ENCODE data around the gene EP300. TPM values are rescaled to one million over a fixed set of nuclear protein-coding genes. Genes with fewer than 3 reads are reported as not detected.
A peak's percentile ranks its signal among the peaks of the same experiment; 100 is the strongest.

EP300 gene
- polyA plus RNA-seq, 4 donors: 6.9 to 54.7 (median 12.3) TPM

DNA sequence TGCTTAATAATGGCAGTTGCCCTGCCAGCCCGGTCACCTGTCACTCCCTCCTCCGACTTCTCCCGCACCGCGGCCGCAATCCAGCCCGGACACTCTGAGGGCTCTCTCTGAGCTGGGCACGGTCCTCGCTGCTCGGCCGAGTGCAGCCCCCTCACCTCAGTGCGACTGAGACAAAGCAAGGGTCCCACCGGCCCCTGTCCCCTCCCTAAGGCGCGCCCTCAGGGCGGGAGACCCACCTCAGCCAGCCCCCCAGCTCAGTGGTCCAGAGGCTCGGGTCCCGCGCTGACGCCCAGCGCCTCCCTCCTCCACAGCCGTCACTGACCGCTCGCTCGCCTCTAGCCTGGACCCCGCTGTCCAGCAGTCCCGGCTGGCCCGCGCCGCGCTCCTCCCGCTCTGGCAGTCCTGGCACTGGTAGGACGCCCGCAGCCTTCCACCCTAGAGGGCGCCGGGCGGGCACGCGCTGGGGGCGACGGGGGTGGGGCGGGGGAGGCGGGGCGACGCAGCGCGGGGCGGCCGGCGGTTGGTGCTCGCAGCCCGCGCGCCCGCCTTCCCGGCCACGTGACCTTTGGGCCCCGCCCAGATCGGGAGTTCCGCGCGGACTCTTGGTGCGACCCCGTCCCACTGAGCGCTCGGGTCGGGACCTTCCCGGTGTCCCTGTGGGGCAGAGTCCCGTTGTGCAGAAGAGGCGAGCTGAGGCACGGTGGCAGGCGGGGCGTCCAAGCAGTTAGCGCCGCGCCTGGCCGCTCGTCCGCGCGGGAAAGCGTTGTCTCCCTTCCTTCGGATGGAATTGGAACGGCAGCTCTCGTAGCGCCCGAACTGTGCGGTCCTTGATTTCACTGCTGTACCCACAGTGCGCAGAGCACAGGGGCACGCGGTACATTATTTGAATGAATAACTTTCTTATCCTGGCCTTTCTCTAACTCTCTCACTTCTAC is 104.9 kb downstream of the EP300 start:
- H3K27ac ChIP-seq (ENCODE audit: low read depth in 1 of 3, low read length in 2 of 3): peak overlapping the region in 1 of 3 donors; percentile 39
- 0 to 1% (median 1%) methylated on average over 53 to 91 of the region's 91 CpGs for WGBS, 3 donors
- no peak for FAIRE-seq
- H3K4me1 ChIP-seq (ENCODE audit: control insufficient read depth in 3 of 3, insufficient read depth in 2 of 3, low read depth in 1 of 3, low read length in 2 of 3): peaks cover 0 to 15% (median 0%) of the 10 kb centered on the region in 3 donors
- H3K9me3 ChIP-seq (ENCODE audit: control insufficient read depth in 2 of 2, insufficient read depth in 1 of 2, low read depth in 1 of 2, low read length in 1 of 2): no peaks in the 10 kb centered on the region
- H3K4me3 ChIP-seq (ENCODE audit: low read depth in 1 of 3, low read length in 3 of 3): peak overlapping the region; percentile 53 to 72 (median 68)
- DNase-seq: peak; percentile 81 to 91
- peaks cover 0 to 9% (median 0%) of the 10 kb centered on the region in 3 donors for H3K27me3 ChIP-seq (ENCODE audit: control insufficient read depth in 3 of 3, insufficient read depth in 3 of 3, low read length in 3 of 3)
- H3K36me3 ChIP-seq (ENCODE audit: control insufficient read depth in 3 of 3, insufficient read depth in 2 of 3, low read depth in 1 of 3, low read length in 3 of 3): no peaks in the 10 kb centered on the region

- no peaks in the 10 kb centered on the region for H3K36me3 ChIP-seq (ENCODE audit: control insufficient read depth in 3 of 3, insufficient read depth in 2 of 3, low read depth in 1 of 3, low read length in 3 of 3)
- WGBS, 3 donors: 0 to 3% (median 2%) methylated on average over 9 of the region's 9 CpGs
- peak overlapping the region; percentile 53 to 72 (median 68) for H3K4me3 ChIP-seq (ENCODE audit: low read depth in 1 of 3, low read length in 3 of 3)
- H3K27ac ChIP-seq (ENCODE audit: low read depth in 1 of 3, low read length in 2 of 3): peak overlapping the region in 1 of 3 donors; percentile 39
- DNase-seq (peak in 1 of 2 donors; percentile 51), FAIRE-seq (no peak)
- no peaks in the 10 kb centered on the region for H3K9me3 ChIP-seq (ENCODE audit: control insufficient read depth in 2 of 2, insufficient read depth in 1 of 2, low read depth in 1 of 2, low read length in 1 of 2)
- peaks cover 0 to 15% (median 0%) of the 10 kb centered on the region in 3 donors for H3K4me1 ChIP-seq (ENCODE audit: control insufficient read depth in 3 of 3, insufficient read depth in 2 of 3, low read depth in 1 of 3, low read length in 2 of 3)
- H3K27me3 ChIP-seq (ENCODE audit: control insufficient read depth in 3 of 3, insufficient read depth in 3 of 3, low read length in 3 of 3): peaks cover 0 to 9% (median 0%) of the 10 kb centered on the region in 3 donors
These were observed 105.7 kb downstream of the EP300 start for GRCh38 chr22:41198027-41198580.

DNA sequence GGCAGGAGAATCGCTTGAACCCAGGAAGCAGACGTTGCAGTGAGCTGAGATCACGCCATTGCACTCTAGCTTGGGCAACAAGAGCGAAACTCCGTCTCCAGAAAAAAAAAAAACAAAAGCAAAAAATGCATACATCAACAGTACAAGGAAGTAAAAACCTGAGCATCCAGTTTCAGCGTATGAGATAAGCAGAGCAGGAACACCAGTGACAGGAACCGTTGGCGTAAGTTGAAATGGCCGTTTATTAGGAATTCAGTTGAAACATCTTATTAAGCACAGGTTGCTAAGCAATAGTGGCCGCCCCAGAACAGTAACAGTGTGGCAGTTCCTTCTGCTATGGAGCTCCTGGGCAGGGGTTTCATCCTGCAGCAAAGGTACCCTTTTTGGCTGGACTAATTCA is 108.7 kb downstream of the EP300 start:
- H3K27ac ChIP-seq (ENCODE audit: low read depth in 1 of 3, low read length in 2 of 3): no peak overlapping the region
- no peak overlapping the region for H3K4me3 ChIP-seq (ENCODE audit: low read depth in 1 of 3, low read length in 3 of 3)
- H3K9me3 ChIP-seq (ENCODE audit: control insufficient read depth in 2 of 2, insufficient read depth in 1 of 2, low read depth in 1 of 2, low read length in 1 of 2): no peaks in the 10 kb centered on the region
- DNase-seq (peak; percentile 37 to 41), FAIRE-seq (no peak)
- peaks cover 0 to under 1% (median 0%) of the 10 kb centered on the region in 3 donors for H3K36me3 ChIP-seq (ENCODE audit: control insufficient read depth in 3 of 3, insufficient read depth in 2 of 3, low read depth in 1 of 3, low read length in 3 of 3)
- H3K27me3 ChIP-seq (ENCODE audit: control insufficient read depth in 3 of 3, insufficient read depth in 3 of 3, low read length in 3 of 3): peaks cover 0 to 9% (median 0%) of the 10 kb centered on the region in 3 donors
- 19 to 52% (median 34%) methylated on average over 10 of the region's 10 CpGs for WGBS, 3 donors
- H3K4me1 ChIP-seq (ENCODE audit: control insufficient read depth in 3 of 3, insufficient read depth in 2 of 3, low read depth in 1 of 3, low read length in 2 of 3): peaks cover 0 to 22% (median 0%) of the 10 kb centered on the region in 3 donors

DNA sequence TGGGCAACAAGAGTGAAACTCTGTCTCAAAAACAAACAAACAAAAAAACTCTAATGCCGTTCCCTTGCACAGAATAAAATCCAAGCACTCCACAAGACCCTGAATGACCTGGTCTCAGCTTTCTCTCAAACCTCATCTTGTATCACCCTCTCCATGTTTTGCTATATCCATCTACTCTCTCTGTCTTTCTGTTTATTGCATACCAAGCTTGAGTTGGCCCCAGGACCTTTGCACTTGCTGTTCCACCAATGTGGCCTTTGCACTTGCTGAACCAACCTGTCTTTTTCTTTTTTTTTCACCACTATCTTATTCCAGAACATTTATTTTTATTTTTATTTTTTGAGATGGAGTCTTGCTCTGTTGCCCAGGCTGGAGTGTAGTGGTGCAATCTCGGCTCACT is 110.7 kb downstream of the EP300 start:
- Histone ChIP-seq H3K27ac (ENCODE audit: low read depth in 1 of 3, low read length in 2 of 3) (no peak overlapping the region), H3K4me3 (ENCODE audit: low read depth in 1 of 3, low read length in 3 of 3) (no peak overlapping the region), H3K9me3 (ENCODE audit: control insufficient read depth in 2 of 2, insufficient read depth in 1 of 2, low read depth in 1 of 2, low read length in 1 of 2) (no peaks in the 10 kb centered on the region), H3K36me3 (ENCODE audit: control insufficient read depth in 3 of 3, insufficient read depth in 2 of 3, low read depth in 1 of 3, low read length in 3 of 3) (peaks cover 0 to 5% (median 0%) of the 10 kb centered on the region in 3 donors), H3K4me1 (ENCODE audit: control insufficient read depth in 3 of 3, insufficient read depth in 2 of 3, low read depth in 1 of 3, low read length in 2 of 3) (peaks cover 0 to 15% (median 0%) of the 10 kb centered on the region in 3 donors), H3K27me3 (ENCODE audit: control insufficient read depth in 3 of 3, insufficient read depth in 3 of 3, low read length in 3 of 3) (peaks cover 0 to 9% (median 0%) of the 10 kb centered on the region in 3 donors)
- 88 to 95% (median 91%) methylated on average over 2 of the region's 2 CpGs for WGBS, 3 donors
- FAIRE-seq (no peak), DNase-seq (no peak)

GRCh38 chr22:41204066-41204465 is 111.7 kb downstream of the EP300 start:
- DNase-seq (no peak), FAIRE-seq (no peak)
- no peaks in the 10 kb centered on the region for H3K9me3 ChIP-seq (ENCODE audit: control insufficient read depth in 2 of 2, insufficient read depth in 1 of 2, low read depth in 1 of 2, low read length in 1 of 2)
- peaks cover 0 to 9% (median 0%) of the 10 kb centered on the region in 3 donors for H3K36me3 ChIP-seq (ENCODE audit: control insufficient read depth in 3 of 3, insufficient read depth in 2 of 3, low read depth in 1 of 3, low read length in 3 of 3)
- H3K4me1 ChIP-seq (ENCODE audit: control insufficient read depth in 3 of 3, insufficient read depth in 2 of 3, low read depth in 1 of 3, low read length in 2 of 3): peaks cover 0 to 9% (median 0%) of the 10 kb centered on the region in 3 donors
- H3K27me3 ChIP-seq (ENCODE audit: control insufficient read depth in 3 of 3, insufficient read depth in 3 of 3, low read length in 3 of 3): peaks cover 0 to 9% (median 0%) of the 10 kb centered on the region in 3 donors
- H3K4me3 ChIP-seq (ENCODE audit: low read depth in 1 of 3, low read length in 3 of 3): no peak overlapping the region
- 61 to 67% (median 66%) methylated on average over 6 of the region's 6 CpGs for WGBS, 3 donors
- H3K27ac ChIP-seq (ENCODE audit: low read depth in 1 of 3, low read length in 2 of 3): no peak overlapping the region

DNA sequence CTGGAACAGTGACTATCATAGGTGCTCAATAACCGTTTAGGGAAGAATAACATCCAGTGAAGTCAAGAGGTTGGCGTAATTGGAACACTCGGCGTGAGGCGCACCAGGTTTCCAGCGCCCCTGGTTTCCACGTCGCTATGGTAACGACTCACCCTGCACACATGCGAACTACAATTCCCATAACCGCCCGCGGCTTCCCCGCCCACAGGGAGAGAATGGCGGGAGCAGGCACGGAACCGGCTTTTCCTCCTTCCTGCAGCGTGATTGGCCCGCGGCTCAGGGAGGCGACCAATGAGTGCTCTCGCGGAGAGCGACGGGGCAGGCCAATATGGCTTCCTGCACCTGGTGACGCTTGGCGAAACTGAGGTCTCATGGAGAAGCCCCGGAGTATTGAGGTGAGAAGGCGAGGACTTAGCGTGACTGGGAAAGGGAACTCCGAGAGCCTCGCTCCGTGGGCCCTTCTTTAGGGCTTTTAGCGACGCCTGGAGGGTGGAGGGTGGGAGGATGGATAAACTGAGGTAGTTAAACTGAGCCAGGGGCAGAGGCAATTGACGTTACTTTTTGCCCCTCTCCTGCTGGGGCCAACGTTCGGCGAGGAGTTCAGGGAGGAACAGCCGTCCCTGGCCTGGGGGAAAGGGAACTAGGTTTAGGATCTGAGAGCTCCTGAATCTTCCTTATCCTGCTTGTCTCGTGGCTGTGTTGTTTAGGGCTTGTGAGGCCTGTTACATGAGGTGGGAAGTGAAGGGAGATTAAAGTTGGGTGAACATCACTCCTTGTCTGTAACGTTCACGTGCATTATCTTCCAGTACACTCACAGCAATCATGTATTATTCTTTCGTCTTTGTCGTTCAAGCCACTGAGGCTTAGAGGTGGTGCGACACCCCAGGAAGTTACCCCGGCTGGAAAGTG is 112.9 kb downstream of the EP300 start, which contains the start of gene L3MBTL2:
Gene L3MBTL2, plus strand, starts transcription at position 321 of the 909 bp plus-strand sequence. Its CDS starts 51 bp downstream, at position 372.
- no peaks in the 10 kb centered on the region for H3K27me3 ChIP-seq (ENCODE audit: control insufficient read depth in 3 of 3, insufficient read depth in 3 of 3, low read length in 3 of 3)
- WGBS, 3 donors: 1% methylated on average over 47 of the region's 47 CpGs
- no peaks in the 10 kb centered on the region for H3K9me3 ChIP-seq (ENCODE audit: control insufficient read depth in 2 of 2, insufficient read depth in 1 of 2, low read depth in 1 of 2, low read length in 1 of 2)
- H3K4me1 ChIP-seq (ENCODE audit: control insufficient read depth in 3 of 3, insufficient read depth in 2 of 3, low read depth in 1 of 3, low read length in 2 of 3): peaks cover 0 to 9% (median 0%) of the 10 kb centered on the region in 3 donors
- DNase-seq (peak; percentile 97 to 98), FAIRE-seq (no peak)
- peak within 1 kb of the TSS in 2 of 3 donors; percentile 62 to 83 for H3K27ac ChIP-seq (ENCODE audit: low read depth in 1 of 3, low read length in 2 of 3)
- peak within 1 kb of the TSS; percentile 58 to 90 (median 68) for H3K4me3 ChIP-seq (ENCODE audit: low read depth in 1 of 3, low read length in 3 of 3)
- peaks cover 0 to 16% (median 4%) of the 10 kb centered on the region in 3 donors for H3K36me3 ChIP-seq (ENCODE audit: control insufficient read depth in 3 of 3, insufficient read depth in 2 of 3, low read depth in 1 of 3, low read length in 3 of 3)

DNA sequence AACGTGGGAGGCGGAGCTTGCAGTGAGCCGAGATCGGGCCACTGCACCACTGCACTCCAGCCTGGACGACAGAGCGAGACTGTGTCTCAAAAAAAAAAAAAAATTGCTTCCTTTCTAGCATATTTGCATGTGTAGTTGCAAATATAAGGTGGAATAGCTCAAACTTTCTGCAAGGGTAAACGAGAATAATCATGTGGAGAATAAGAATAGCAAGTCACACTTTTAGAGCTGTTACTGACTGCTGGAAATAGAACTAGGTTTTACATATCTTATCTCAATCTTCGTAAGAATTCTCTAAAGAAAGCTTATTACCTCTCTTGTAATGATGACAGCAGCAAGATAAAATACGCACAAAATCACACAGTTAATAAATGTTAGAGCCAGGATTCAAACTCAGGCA is 114.3 kb downstream of the EP300 start:
- Histone ChIP-seq H3K4me3 (ENCODE audit: low read depth in 1 of 3, low read length in 3 of 3) (no peak overlapping the region), H3K9me3 (ENCODE audit: control insufficient read depth in 2 of 2, insufficient read depth in 1 of 2, low read depth in 1 of 2, low read length in 1 of 2) (no peaks in the 10 kb centered on the region), H3K27me3 (ENCODE audit: control insufficient read depth in 3 of 3, insufficient read depth in 3 of 3, low read length in 3 of 3) (no peaks in the 10 kb centered on the region), H3K36me3 (ENCODE audit: control insufficient read depth in 3 of 3, insufficient read depth in 2 of 3, low read depth in 1 of 3, low read length in 3 of 3) (peaks cover 0 to 22% (median 8%) of the 10 kb centered on the region in 3 donors), H3K27ac (ENCODE audit: low read depth in 1 of 3, low read length in 2 of 3) (no peak overlapping the region), H3K4me1 (ENCODE audit: control insufficient read depth in 3 of 3, insufficient read depth in 2 of 3, low read depth in 1 of 3, low read length in 2 of 3) (peaks cover 0 to 9% (median 0%) of the 10 kb centered on the region in 3 donors)
- DNase-seq (no peak), FAIRE-seq (no peak)
- 91 to 96% (median 94%) methylated on average over 9 of the region's 9 CpGs for WGBS, 3 donors

Data from small intestine (tissue), 7 donors.